Raji (cell line): ENCODE measurements around the gene FRRS1L.

ENCODE experiments used
- POLR2A ChIP-seq: IDR thresholded peaks from 2 replicates; pipeline ENCODE4 v1.6.1; 2011; ENCODE audit warnings: low read depth, low read length, control low read depth; ENCODE audit not compliant: insufficient read depth

FRRS1L gene

DNA sequence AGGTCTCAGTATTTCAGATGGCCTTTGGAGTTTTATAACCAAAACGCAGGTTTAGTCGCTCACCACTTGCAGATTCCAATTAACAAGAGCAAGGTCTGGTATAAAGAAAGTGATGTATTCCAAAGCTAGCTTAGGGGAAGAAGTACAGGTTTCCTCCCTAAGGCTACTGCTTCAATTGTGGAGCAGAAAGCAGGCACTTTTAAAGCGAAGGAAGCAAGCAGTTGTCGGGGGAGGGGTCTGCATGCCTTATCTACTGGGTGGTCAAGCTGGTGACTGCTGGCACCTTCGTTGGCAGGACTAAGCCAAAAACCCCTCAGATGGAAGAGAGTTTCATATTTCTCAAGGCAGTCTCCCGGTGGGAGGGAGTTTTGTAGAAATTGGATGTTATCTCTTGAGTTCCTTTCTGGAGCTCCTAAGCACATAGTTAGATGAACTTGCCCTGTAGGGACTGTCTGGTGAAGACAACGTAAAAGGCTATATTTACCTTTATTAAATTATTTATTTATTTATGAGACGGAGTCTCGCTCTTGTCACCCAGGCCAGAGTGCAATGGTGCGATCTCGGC lies 45.7 kb downstream of the FRRS1L start:
- TF ChIP-seq POLR2A, result no peak

- TF ChIP-seq POLR2A, result no peak
Measured at GRCh38 chr9:109120204-109120789, 46.8 kb downstream of the FRRS1L start.

- peak; percentile 73 for TF ChIP-seq POLR2A
Measured at GRCh38 chr9:109119439-109120203, 47.4 kb downstream of the FRRS1L start, which contains the start of gene TMEM245. Gene TMEM245, minus strand, starts transcription at chr9:109119947. Its CDS starts 34 bp downstream, at chr9:109119913.

DNA sequence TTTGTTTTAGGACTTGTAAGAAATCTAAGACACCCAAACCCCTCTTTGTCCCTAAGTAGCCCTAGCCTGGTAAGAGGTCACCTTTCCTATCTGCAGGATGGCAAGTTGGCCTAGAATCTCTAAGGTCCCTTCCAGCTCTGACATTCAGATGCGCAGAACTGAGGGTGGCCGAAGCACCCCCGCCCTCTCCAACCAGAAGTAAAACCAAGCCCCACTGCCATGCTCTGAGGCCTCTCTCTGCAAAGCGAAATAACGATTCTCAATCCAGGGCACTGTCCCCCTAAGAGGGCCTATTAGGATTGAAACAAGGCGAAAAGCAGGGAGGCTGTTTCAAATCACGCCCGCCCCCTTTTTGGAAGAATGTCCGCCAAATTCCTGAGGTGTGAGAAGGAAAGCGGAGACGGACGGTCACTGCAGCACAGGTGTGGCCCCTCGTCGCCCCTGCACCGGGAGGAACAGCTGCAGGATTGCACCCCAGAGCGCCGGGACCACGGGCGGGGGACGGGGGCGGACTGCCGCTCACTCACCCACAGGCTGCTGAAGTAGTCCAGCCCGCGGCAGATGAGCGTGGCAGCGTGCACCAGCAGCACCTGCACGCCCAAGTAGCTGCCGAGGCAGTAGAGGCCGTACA lies 48.1 kb downstream of the FRRS1L start:
- no peak for TF ChIP-seq POLR2A

- no peak for TF ChIP-seq POLR2A
Measured at GRCh38 chr9:109117856-109118807, 48.9 kb downstream of the FRRS1L start.

DNA sequence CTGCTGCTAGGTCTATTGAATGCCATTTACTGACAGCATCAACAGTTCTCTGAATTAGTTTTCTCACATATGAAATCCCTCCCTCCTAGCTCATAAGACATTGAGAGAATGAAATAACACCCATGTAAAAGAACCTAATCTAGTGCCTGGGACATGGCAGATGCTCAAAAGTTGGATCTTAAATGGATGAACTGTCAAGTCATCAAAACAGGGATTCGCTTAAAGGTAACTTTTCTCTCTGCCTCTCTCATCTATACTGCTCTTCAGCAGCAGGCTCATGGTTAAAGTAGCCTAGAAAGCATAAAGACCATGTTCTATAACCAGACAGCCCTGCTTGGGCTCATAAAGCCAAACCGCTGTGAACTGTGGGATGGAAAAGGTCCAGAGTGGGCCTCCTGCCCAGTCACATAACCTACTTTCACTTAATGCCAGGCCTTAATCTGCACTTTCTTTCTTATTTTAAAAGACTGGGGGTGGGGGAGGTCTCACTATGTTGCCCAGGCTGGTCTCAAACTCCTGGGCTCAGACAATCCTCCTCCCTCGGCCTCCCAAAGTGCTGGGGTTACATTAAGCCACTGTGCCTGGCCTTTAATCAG lies 51.0 kb downstream of the FRRS1L start:
- no peak for TF ChIP-seq POLR2A

DNA sequence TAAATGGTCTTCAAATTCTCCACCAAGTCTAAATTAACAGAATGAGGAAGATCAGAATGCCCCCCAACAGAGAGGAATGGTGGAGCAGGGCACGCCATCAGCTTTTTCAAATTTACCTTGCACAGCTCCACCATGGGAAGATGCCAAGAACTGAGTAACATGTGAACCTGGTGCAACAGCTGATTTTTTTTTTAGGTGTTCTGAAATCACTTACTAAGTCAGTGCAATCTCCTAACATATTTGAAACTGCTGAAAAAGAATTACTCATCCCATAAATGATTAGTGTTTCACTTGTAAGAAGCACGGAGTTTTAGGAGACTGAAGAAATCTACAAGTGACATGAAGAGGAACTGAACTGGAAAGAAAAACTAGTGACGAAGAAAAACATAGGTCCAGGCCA lies 52.4 kb downstream of the FRRS1L start:
- TF ChIP-seq POLR2A, result no peak

DNA sequence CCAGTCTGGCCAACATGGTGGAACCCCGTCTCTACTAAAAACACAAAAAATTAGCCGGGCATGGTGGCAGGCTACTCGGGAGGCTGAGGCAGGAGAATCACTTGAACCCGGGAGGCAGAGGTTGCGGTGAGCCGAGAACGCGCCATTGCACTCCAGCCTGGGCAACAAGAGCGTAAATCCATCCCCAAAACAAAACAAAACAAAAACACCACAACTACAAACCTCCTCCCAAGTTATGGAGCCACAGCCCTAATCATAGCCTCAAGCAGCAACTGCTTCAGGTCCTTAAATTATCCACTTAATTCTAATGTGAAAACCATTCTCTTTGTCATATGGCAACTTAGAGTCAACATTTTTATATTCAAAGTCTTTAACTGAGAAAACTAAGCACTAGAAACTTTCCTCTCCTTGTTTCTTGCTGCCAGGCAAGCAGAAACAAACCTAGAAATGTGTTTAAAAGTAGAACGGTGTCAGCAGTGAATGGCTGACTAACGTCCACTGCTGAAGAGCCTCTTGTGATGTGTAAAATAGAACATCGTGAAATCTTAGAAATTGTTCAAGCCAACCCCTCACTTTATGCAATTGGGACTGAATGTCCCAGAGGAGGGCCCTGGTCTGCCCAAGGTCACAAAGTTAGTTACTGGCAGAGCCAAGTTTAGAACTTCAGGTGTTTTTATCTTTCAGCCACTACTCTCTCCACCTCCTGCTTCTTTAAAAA lies 53.0 kb downstream of the FRRS1L start:
- TF ChIP-seq POLR2A, result no peak

- no peak for TF ChIP-seq POLR2A
Measured at GRCh38 chr9:109113254-109113653, 53.8 kb downstream of the FRRS1L start.

DNA sequence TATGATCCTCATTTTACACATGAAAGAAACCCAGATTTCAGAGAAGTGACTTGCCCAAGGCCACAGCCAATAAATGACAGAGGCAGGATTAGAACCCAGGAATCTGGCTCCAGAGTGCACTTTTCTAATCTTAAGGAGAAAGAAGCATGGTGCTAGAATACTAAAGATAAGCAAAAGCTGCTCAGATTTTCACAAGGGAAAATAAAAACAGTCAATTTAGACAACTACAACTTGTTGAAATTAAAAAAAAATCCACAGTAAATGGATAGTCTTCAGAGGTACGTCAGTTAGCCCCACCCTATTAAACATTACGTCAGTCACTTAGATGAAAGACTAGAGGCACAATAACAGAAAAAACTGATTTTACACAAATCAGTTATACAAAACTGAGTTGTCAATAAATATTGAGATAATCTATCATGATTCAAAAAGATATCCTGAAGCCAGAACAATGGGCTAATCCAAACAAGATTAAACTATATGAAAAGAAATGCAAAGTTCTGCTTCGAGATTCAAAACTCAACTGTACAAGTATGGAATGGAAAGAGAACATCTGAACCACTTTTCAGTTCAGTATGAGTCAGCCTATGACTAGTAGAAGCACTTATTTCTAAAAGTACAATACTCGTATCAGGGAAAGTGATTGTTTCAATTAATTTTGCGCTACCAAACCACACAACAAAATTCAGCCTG lies 56.6 kb downstream of the FRRS1L start:
- no peak for TF ChIP-seq POLR2A

DNA sequence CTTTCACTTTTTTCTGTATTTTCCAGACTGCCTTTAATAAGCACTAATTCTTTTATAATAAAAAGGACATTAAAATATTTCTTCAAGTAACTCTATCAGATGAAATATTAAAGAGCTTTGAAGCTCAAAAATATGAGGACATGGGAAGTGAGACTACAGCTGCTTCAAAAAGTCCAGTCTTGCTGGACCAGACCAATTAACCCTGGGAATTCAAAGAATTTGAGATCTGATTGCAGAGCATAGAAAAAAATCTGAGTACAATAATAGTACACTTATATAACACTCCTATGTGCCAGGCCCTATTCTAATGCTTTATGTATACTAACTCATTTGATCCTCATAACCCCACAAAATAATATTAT lies 57.1 kb downstream of the FRRS1L start:
- no peak for TF ChIP-seq POLR2A

- TF ChIP-seq POLR2A, result no peak
Measured at GRCh38 chr9:109108318-109108717, 58.7 kb downstream of the FRRS1L start.
